T-helper 9 cell (primary cell): Measurements from ENCODE around the gene PXDN.

Source experiments
- DNase-seq: peaks from one replicate; pipeline ENCODE4 v3.0.0-alpha.2; 2020

Gene PXDN

DNA sequence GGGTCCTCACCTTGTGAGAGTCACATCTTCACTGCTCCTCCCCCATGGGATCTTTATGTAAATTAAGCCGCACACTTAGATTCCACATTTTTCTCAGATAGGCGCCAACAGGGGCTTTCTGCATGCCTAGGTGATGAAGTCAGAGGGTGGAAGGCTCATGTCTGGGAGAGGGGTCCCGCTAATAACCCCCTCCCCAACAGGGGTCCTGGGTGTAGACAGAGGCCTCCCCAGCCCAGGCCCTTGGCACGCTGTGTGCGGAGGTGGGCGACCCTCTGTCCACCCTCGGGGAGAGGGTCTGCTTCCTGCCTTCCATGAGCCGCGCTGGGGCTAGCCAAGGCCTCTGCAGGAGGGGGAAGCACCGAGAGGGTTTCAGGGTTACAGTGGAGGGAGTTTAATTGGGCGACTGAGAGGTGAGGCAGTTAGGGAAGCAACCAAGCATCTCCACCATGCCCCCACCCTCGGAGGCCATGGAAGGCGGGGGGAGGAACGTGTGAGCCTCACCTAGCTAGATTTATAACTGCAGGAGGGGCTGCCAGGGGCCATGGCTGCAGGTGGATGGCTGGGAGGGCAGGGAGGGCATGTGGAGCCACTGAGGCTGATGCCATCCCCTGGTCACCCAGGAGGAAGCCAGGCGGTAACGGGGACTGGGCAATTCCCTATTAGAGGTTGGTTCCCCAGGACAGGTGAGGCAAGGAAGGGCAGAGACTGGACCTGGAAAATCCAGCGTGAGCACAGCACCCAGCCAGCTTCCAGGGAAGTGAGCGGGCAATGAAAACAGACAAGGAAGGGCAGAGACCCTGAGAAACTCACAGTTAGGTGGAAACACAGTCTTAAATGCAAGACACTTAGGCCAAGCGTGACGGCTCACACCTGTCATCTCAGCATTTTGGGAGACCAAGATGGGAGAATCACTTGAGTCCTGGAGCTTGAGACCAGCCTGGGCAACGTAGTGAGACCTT, 7.7 kb upstream of the PXDN start:
- DNase-seq = no peak

DNA sequence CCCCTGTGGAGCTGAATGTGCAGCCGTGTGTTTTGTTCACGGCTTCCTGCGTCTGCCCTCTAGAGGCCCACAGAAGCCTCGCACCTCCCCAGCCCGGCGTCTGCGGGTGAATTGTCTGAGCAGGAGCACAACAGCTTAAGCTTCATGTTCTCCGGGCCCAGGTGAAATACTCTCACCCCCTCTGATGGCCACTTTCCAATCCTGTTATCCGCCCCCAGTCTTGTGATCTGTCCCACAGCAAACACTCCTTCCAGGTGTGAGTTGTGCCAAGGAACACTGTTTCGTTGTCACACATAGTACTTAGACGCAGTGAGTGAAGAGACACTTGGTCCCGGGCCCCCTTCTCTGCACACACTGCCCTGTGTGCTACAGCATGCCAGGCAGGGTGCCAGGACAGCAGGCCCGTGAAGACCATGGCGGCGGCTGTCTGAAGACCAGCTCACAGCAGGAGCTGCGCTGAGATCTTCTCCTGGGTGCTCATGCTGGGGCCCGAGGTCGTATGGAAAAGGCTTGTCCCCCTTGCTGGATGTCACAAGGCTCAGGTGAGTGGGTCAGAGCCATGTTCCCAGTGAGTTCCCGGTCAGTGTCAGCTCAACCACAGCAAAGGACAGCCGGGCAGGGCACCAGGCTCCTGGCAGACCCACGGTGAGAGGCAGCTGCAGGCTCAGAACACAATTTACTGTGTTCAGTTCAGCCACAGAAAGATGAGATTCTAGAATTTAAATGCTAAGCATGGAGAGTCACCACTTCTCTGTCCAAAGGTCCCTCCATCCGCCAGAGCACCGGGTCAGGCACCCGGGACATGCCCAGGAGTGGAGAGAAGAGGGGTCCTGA, 6.8 kb upstream of the PXDN start:
- DNase-seq = peak; percentile 11

DNA sequence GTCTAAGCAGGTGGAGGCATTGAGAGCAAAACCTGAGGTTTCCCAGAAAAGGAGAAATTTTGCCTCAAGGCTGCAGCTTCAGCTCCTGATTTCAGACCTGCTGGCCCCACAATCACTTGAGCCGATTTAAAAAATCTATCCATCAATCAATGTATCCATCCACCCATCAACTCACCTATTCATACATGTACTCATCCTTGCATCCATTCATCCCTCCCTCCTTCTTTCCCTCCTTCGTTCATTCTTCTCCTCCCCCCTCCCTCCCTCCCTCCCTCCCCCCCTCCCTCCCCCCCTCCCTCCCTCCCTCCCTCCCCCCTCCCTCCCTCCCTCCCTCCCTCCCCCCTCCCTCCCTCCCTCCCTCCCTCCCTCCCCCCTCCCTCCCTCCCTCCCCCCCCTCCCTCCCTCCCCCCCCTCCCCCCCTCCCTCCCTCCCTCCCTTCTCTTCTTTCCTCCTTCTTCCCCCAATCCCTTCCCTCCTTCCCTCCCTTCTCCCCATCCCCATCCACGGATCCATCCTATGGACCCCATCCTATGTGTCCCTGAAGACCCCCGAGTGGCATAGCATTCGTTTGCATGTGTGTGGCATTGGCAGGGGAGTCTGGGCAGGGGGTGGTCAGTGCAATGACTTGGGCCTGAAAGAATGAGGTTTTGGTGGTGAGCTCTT, 6.1 kb upstream of the PXDN start:
- DNase-seq = no peak

DNA sequence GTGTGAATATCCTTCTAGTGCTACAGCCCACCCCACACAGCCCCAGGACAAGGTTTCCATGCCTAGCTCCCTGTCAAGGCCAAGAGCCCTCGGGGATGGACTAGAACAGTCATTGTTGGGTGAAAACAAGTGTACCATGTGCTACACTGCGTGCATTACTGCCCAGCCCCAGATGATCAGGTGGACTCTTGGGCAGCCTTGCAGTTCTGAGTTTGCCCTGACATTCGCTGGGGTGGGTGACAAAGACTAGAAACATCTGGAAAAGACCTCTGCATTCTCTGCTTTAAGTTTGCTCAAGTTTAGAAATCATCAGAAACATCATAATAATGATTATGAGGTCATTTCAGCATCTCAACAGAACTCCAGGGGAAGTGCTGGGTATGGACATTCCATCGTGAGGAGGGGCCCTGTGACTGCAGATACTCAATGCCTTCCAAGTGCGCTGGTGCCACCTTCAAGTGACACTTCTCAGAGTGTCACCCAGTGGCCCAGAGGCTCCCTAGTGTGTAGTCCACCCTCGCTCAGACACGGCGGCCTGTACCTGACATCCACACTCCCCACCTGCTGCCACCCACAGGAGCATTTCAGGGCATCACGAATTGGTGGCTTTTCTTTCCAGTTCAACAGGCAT, 5.3 kb upstream of the PXDN start:
- no peak for DNase-seq

DNA sequence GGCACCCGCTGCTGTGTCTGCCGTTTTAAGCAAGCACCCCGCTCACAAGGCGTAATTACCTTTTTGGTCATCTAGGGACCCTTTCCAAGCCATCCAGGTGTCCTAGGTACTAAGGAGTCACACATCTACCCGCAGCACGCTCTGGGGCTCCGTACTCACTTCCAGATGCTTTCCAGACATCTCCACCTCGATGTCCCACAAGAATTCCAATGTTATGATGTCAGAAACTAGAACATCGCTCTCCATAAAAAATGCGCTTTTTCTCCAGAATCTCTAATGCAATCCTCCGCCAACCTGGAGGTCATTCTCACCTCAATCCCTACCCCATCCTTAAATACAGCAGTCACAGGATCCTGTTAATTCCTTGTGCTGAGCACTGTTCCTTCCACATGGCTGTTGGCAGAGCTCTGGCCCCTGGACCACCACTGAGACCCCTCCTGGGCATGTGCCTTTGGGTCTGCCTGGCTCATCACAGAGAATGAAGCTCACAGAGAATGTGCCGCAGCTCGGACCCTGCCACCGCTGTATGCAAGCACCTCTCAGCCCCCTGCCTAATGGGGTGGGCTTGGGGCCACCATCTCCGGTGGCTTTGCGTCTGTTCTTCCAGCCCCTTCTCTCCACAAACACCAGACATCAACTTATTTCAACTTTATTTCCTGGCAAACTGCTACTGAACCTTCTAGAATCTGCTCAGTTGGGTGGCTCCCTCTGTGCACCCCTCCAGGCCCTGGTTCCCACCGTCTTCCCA, 4.6 kb upstream of the PXDN start:
- DNase-seq = no peak

DNA sequence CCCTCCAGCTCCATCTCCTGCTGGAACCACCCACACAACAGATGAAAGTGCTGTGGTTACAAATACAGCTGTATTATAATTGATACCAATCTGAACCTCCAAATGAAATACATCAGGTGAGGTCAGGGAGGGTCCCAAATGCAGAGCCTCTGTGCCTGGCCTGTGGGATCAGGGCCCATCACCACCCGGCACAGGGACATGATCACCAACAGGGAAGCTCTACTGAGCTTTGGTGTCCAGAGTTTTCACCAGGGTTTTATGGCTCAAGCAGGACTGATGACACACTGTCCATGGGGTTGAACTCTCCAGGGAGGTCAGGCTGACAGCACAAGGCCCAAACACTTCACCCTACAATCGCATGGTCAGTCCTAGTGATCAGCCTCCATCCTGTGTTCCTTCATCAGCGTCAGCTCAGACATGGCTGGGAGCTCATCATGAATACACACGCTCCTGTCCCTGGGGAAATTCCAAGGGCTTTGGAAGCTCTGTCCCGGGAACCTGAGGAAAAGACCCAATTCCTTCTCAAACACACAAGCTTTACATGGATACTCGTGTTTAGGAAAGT, 3.9 kb upstream of the PXDN start:
- no peak for DNase-seq

DNA sequence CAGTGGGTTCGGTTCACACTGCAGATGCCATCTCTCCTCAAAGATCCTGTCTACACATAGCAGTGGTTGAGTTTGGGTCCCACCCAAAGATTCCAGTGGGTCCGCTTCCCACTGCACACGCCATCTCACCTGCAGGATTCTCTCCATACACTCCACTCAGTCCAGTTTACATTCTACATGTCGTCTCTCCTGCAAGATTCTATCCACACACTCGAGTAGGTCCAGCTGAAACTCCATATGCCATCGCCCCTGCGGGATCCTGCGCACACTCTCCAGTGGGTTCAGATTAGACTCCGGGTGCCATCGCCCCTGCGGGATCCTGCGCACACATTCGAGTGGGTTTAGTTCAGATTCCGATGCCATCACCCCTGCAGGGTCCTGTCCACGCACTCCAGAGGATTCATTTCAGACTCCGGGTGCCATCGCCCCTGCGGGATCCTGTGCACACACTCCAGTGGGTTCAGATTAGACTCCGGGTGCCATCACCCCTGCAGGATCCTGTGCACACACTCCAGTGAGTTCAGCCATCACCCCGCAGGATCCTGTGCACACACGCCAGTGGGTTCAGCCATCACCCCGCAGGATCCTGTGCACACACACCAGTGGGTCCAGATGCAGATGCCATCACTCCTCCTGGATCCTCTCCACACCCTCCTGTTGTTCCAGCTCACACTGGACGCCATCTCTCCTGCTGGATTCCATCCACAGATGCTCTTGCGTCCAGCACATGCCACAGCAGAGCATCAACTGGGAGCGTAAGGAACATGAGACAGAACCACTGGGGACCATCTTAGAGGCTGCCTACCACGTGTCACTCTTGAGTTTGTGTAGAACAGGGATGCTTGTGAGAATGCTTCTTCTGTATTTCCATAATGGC, 3.0 kb upstream of the PXDN start:
- no peak for DNase-seq

DNA sequence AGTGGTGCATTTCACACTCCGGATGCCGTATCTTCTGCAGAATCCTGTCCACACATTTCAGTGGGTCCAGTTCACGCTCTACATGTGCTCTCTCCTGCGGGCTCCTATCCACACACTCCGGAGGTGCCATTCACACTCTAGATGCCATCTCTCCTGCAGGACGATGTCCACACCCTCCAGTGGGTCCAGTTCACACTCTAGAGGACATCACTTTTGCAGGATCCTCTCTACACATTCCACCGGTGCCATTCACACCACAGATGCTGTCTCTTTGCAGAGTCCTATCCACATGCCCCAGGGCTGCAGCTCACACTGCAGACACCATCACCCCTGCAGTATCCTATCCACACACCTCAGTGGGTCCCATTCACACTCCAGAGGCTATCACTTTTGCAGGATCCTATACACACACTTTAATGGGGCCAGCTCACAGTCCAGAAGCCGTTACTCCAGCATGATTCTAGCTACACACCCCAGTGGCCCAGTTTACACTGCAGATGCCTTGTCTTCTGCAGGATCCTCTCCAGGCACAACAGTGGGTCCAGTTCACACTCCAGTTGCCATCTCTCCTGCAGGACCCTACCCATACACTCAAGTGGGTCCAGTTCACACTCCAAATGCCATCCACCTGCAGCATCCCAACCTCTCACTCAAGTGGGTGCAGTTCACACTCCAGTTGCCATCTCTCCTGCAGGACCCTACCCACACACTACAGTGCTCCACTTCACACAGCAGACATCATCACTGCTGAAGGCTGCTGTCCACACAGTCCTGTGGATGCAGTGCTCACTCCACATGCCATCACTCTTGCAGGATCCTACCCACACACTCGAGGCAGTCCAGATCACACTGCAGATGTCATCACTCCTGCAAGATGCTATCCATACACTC, 2.1 kb upstream of the PXDN start:
- DNase-seq = no peak

DNA sequence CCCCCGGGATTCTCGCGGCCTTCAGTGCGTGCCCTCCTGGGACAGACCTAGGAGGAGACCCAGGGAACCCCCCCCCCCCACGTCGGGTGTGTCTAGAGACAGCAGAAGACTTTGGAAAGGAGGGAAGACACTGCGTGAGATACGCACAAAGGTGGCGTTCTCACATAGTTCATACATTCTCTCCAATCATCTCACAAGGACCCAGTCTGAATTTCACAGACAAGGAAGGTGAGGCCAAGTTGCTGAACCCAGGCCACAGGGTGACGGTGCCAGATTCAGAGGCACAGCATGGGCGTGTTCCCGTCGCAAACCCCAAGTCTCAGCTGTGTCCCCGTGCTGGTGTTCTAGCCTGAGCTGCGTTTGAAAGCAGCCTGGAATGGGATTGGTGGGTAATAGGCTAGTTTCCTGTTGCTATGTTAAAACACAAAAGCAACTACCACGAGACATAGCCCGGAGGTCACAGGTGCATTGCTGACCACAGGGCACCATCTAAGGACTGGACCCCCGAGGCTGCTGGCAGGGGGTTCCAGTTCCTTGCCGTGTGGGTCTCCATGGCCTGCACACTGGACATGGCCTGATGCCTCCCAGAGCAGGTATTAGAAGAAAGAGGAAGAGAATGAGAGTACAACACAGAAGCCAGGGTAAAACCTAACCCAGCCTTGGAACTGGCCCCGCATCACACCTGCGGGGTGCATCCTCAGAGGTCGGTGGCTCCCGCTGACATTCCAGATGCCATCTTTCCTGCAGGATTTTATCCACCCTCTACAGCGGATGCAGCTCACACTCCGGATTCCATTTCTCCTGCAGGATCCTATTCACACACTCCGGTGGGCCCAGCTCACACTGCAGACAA, 1.1 kb upstream of the PXDN start:
- no peak for DNase-seq

DNA sequence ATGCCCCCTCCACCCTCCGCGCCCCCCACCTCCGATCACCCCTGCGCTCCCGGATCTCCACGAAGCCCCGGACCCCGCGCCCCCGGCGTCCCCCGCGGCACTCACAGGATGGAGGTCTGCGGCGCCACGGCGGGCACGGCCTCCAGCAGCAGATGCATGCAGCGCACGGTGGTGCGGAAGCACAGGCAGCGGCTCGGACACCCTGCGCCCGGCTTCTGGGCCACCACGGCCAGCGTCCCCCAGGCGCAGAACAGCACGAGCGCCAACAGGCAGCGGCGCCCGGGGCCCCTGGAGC, 217 bp downstream of the PXDN start:
- no peak for DNase-seq

DNA sequence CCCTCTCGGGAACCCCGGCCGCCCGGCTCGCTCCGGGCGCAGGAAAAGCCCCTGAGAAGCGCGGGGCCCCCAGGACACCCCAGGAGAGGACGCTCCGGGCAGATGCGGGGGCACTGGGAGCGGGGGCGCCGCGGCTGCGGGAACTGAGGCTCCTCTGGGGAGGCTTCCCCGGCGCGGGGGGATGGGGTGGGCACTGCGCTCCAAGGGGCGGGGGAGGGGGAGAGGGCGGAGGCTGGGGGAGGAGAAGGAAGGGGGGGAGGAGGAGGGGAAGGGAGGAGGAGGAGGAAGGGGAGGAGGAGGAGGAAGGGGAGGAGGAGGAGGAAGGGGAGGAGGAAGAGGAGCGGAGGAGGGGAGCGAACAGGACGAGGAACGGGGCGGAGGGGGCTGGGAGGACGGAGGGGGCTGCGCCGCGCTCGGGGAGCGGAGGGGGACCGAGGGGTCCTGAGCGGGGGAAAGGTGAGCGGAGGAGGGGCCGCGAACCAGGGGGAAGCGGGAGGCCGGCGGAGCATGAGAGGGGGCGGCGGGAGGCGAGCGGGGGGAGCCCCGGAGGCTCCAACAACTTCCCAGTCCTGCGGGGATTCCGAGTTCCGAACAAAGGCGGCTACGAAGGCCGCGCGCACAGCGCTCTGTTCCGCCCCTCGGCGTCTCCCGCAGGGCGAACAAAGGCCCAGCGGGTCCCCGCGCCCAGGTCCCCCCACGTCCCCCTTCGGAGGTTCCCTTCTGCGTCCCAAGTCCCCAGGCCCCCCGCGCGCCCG, 742 bp downstream of the PXDN start:
- DNase-seq = no peak

DNA sequence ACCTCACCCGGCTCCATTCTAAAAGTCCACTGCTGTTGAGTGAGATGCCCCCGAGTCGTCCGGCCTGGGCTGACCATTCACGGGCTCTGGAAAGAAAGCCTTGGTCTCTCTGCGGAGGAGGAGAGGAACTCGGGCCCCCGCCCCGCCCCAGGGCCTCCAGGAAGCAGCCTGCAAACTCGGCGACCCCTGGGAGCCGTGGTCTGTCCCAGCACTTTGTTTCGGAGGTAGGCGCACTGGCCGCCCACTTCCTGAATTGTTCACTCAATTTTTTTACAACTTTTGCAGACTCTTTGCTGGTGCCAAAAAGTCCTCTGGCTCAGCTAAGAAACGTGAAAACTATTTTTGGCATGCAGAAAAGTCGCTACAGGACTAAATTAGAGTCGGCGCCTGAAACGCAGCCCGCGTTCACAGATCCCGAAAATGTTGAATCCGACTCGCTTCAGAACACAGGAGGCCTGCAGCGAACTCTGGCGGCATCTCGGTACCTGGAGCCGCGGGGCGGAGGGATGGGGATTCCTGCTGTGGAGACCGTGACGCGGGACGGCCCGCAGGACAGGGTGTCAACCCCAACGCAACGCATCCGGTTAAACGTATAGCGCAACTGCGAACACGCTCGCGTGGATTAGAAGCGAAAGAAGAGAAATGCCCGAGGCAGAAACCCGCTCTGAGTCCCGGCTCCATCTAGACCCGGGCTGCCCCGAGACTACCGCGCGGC, 1.5 kb downstream of the PXDN start:
- no peak for DNase-seq

DNA sequence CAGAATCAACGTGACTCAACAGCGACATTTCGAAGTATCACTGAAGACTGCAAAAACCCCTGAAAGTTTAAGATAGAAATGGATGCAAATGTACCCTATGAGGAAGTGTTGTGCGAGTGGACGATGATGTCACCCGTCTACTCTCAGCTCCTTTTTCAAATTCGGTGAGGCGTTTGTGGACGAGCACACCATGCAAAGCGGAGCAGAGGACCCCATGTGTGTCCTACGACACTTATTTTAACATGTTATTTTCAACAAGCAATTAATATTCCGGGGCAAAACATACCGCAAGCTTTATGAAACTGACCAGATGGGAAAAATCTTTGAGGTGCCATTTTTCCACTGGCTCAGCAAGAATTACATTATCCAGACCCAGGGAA, 2.0 kb downstream of the PXDN start:
- no peak for DNase-seq

DNA sequence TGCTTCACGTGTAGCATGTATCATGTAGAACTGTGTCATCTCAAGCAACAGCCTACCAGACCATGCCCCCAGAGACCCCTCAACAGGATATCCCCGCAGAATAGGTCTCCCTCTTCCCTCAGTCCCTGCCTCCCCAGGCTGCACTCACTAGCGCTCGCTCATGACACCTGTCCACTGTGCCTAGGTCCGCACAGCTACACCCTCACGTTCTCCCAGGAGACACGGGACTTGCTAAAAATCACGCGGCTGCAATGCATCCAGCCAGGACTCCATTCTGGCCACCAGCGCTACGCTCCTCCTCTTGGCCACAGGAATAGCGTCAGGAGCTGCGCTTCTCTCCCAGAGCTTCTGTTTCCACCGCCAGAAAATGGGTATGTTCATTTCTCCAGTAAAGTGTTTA, 2.5 kb downstream of the PXDN start:
- DNase-seq = no peak

DNA sequence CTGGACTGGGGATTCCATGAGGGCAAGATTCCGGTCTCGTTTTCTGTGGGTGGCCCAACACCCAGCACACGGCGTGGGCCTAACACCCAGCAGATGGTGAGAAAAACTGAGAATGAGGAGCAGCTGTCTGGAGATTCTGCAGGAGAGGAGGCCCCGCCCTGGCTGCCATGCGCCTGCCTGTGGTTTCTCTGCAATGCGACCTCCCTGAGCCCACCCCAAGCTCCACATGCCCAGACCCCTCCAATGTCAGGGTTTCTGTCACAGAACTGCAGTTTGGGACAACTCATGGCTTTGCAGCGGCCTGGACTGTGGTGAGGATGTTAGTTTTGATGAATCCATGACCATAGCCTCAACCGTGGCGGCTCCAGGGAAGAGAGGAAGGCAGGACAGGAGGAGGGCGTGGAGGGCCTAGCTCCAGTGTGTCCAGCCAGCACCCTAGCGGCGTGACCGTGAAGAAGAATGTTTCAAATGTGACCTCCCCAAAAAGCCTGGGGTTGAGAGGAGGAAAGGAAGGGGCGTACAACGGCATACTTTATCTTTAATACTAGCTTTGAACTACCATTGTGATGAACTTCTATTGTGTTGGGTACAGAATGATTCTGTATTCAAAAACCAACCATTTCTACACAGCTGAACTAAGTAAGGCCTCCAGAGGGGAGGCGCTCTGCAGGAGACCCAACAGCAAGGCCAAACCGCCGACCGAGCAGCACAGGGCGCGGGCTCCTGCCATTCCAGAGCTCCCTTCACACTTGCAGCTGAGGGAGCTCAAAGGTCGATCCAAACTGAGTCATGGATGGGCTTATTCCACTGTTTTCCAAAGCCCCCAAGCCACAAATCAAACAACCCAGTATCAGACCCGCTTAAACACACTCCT, 3.4 kb downstream of the PXDN start:
- DNase-seq = no peak

DNA sequence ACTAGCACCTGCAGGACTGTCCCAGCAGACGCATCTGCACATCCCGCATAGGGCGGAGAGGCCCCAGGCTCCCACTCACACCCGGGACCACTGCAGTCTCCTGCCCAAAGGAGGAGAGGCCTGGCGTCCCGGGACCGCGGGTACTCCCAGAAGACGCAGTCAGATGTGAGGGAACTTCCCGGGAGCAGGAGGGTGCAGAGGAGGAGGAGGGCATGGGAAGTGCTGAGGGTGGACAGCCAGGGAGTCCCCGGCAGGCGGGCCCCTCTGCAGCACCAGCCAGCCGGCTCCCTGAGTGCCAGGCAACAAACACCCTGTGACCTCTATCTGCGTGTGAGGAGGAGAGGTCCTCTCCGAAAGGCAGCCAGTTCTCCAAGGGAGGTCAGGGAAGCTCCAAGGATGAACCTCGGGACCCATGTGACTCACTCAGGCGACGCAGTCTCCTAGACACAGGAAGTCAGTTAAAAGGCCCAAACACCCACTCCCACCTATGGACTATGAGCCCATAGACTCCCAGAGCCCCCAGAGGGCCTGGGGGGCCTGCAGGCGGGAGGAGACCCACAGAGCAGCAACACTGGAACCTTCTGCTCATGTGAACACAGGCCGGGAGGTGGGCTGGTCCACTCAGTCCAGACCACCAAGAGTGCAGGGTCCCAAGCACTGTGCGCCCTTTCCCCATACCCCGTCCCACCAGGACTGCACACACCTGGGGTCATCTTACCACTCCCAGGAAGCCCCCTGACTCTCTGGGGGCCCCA, 4.2 kb downstream of the PXDN start:
- DNase-seq = no peak
